Measurements from ENCODE around the gene ATXN1.
A peak's percentile ranks its signal among the peaks of the same experiment; 100 is the strongest.

ATXN1 gene

DNA sequence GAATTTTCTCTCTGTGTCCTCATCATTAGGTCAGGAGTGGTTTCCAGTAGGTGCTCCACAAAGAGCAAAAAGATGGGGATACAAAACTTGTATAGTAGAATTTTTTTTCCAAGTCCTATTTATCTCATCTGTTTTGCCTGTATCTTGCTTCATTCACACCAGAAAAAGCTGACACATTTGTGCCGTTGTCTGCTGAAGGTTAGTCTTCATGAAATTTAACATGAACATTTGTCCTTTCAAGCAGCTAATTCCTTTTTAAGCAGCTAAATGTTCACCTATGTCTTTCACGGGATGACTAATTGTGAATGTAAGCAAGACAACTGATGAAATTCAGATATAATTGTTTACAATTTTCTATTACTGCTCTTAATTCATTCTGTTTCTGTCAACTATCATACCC lies 83.8 kb downstream of the ATXN1 start:
- ATAC-seq, result no peak
- TF ChIP-seq, protein P1, sequence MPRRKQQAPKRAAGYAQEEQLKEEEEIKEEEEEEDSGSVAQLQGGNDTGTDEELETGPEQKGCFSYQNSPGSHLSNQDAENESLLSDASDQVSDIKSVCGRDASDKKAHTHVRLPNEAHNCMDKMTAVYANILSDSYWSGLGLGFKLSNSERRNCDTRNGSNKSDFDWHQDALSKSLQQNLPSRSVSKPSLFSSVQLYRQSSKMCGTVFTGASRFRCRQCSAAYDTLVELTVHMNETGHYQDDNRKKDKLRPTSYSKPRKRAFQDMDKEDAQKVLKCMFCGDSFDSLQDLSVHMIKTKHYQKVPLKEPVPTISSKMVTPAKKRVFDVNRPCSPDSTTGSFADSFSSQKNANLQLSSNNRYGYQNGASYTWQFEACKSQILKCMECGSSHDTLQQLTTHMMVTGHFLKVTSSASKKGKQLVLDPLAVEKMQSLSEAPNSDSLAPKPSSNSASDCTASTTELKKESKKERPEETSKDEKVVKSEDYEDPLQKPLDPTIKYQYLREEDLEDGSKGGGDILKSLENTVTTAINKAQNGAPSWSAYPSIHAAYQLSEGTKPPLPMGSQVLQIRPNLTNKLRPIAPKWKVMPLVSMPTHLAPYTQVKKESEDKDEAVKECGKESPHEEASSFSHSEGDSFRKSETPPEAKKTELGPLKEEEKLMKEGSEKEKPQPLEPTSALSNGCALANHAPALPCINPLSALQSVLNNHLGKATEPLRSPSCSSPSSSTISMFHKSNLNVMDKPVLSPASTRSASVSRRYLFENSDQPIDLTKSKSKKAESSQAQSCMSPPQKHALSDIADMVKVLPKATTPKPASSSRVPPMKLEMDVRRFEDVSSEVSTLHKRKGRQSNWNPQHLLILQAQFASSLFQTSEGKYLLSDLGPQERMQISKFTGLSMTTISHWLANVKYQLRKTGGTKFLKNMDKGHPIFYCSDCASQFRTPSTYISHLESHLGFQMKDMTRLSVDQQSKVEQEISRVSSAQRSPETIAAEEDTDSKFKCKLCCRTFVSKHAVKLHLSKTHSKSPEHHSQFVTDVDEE (CRISPR knock-in tag; IDR thresholded peaks at IDR 0.05), result no peak
- TF ChIP-seq PPARA (CRISPR knock-in tag; IDR thresholded peaks at IDR 0.05; ENCODE audit: borderline replicate concordance) (no peak), SNAI2 (CRISPR knock-in tag; IDR thresholded peaks at IDR 0.05) (no peak), GLIS3 (CRISPR knock-in tag; IDR thresholded peaks at IDR 0.05) (no peak), ZFP30 (CRISPR knock-in tag; IDR thresholded peaks at IDR 0.05) (no peak), ZFP3 (CRISPR knock-in tag; IDR thresholded peaks at IDR 0.05) (no peak)

DNA sequence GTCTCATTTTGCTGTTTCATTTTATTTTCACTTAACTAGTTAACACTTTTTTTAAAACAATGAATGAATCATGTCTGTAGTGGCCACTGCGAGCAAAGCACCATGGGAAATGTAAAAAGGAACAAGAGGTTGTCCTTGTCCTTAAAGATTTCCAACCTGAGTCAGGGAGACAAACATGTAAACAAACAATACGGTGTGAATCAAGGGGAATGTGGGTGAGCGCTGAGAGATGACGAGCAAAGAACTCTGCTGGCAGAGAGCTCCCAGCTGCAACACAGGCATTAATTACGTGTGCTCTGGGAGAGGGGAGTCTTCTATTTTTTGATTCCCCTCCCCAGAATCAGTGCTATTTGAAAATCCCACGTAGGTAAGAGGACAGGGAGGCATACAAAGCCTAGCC lies 84.3 kb downstream of the ATXN1 start:
- TF ChIP-seq TCF4 (CRISPR knock-in tag; IDR thresholded peaks at IDR 0.05; ENCODE audit: borderline replicate concordance), result no peak
- no peak for TF ChIP-seq ESRRG (CRISPR knock-in tag; IDR thresholded peaks at IDR 0.05)
- TF ChIP-seq, protein P1 (CRISPR knock-in tag; IDR thresholded peaks at IDR 0.05), result no peak
- TF ChIP-seq, protein P2, sequence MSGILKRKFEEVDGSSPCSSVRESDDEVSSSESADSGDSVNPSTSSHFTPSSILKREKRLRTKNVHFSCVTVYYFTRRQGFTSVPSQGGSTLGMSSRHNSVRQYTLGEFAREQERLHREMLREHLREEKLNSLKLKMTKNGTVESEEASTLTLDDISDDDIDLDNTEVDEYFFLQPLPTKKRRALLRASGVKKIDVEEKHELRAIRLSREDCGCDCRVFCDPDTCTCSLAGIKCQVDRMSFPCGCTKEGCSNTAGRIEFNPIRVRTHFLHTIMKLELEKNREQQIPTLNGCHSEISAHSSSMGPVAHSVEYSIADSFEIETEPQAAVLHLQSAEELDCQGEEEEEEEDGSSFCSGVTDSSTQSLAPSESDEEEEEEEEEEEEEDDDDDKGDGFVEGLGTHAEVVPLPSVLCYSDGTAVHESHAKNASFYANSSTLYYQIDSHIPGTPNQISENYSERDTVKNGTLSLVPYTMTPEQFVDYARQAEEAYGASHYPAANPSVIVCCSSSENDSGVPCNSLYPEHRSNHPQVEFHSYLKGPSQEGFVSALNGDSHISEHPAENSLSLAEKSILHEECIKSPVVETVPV (CRISPR knock-in tag; IDR thresholded peaks at IDR 0.05), result no peak
- no peak for TF ChIP-seq BACH2 (CRISPR knock-in tag; IDR thresholded peaks at IDR 0.05; ENCODE audit: borderline replicate concordance)
- TF ChIP-seq TOX (CRISPR knock-in tag; IDR thresholded peaks at IDR 0.05; ENCODE audit: borderline replicate concordance), result no peak
- TF ChIP-seq, protein P3, sequence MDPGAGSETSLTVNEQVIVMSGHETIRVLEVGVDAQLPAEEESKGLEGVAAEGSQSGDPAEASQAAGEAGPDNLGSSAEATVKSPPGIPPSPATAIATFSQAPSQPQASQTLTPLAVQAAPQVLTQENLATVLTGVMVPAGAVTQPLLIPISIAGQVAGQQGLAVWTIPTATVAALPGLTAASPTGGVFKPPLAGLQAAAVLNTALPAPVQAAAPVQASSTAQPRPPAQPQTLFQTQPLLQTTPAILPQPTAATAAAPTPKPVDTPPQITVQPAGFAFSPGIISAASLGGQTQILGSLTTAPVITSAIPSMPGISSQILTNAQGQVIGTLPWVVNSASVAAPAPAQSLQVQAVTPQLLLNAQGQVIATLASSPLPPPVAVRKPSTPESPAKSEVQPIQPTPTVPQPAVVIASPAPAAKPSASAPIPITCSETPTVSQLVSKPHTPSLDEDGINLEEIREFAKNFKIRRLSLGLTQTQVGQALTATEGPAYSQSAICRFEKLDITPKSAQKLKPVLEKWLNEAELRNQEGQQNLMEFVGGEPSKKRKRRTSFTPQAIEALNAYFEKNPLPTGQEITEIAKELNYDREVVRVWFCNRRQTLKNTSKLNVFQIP (CRISPR knock-in tag; IDR thresholded peaks at IDR 0.05; ENCODE audit: borderline replicate concordance, low read depth), result no peak
- no peak for TF ChIP-seq OSR1 (CRISPR knock-in tag; IDR thresholded peaks at IDR 0.05)
- no peak for TF ChIP-seq ZFP30 (CRISPR knock-in tag; IDR thresholded peaks at IDR 0.05)
- TF ChIP-seq SNAI2 (CRISPR knock-in tag; IDR thresholded peaks at IDR 0.05), result no peak
- no peak for TF ChIP-seq PATZ1 (CRISPR knock-in tag; IDR thresholded peaks at IDR 0.05; ENCODE audit: borderline replicate concordance)
- no peak for TF ChIP-seq PPARA (CRISPR knock-in tag; IDR thresholded peaks at IDR 0.05; ENCODE audit: borderline replicate concordance)
- TF ChIP-seq ARNTL (CRISPR knock-in tag; IDR thresholded peaks at IDR 0.05; ENCODE audit: borderline replicate concordance, low read depth), result no peak
- no peak for ATAC-seq

DNA sequence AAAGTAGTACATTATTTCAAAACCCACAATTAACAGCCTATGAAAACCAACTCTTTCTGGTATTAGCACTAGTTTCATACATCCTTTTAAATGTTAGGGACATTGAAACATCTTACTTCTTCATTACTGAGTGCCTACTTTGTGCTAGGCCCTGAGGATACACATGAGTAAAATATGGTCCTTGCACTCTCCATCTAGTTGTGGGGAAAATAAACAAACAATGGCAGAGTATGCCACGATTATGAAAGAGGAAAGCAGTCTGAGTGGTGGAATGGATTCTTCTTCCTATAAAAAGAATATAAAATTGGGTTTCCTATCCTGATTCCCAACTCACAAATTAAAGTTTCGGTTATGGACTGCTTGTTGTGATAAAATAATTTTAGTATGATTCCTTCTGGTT lies 84.9 kb downstream of the ATXN1 start:
- ATAC-seq, result no peak
- TF ChIP-seq BACH2 (CRISPR knock-in tag; IDR thresholded peaks at IDR 0.05; ENCODE audit: borderline replicate concordance), result no peak

DNA sequence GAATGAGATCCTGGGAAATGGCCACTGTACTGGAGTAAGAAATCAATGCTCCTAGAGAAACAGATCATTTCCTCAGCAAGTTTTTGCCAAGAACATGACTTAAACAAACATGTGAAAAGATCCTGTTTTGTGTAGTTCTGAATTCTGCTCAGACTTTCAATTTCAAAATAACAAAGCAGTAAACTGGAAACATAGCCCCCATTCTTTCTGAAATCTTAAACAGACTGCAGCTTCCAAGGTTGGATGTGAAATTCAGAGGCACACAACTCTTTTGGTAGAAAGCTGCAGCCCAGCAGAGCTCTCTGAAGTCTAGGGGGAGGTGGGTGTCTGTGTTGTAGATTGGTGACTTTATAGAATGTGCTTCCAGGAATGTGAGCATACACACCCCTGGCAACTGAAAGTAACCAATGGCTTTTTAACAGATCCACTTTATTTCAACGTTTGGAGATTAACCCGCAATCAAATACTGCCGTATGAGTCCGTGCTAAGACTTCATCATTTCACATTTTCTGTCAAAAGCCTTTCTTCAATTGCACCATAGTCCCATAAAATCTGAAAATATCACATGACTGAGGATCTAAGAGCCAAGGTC lies 86.4 kb downstream of the ATXN1 start:
- TF ChIP-seq ZNF8 (CRISPR knock-in tag; IDR thresholded peaks at IDR 0.05) (no peak), PPARA (CRISPR knock-in tag; IDR thresholded peaks at IDR 0.05; ENCODE audit: borderline replicate concordance) (no peak), ZNF70 (CRISPR knock-in tag; IDR thresholded peaks at IDR 0.05) (no peak), BACH2 (CRISPR knock-in tag; IDR thresholded peaks at IDR 0.05; ENCODE audit: borderline replicate concordance) (no peak), ISL1 (CRISPR knock-in tag; IDR thresholded peaks at IDR 0.05) (no peak), CREB5 (CRISPR knock-in tag; IDR thresholded peaks at IDR 0.05; ENCODE audit: low read depth) (no peak), ARNTL (CRISPR knock-in tag; IDR thresholded peaks at IDR 0.05; ENCODE audit: borderline replicate concordance, low read depth) (no peak), ZC3H10 (CRISPR knock-in tag; IDR thresholded peaks at IDR 0.05) (no peak), CSDC2 (CRISPR knock-in tag; IDR thresholded peaks at IDR 0.05) (no peak), RARB (CRISPR knock-in tag; IDR thresholded peaks at IDR 0.05) (no peak), ESRRG (CRISPR knock-in tag; IDR thresholded peaks at IDR 0.05) (no peak), TCF4 (CRISPR knock-in tag; IDR thresholded peaks at IDR 0.05; ENCODE audit: borderline replicate concordance) (no peak), OSR1 (CRISPR knock-in tag; IDR thresholded peaks at IDR 0.05) (no peak), ZFP3 (CRISPR knock-in tag; IDR thresholded peaks at IDR 0.05) (no peak)
- ATAC-seq, result peak; percentile 67; the same call in 2 of the 3 replicates
